COLO829 (cell line): ENCODE results near the gene ATP6V1C2.
"Not testable (repeated sequence)": the region's sequence is repeated elsewhere in the genome, so short reads cannot be mapped to it uniquely, and the experiment has no call there.

Source experiments
- DNase-seq: peaks from one replicate; pipeline ENCODE4 v3.0.0; 2012; ENCODE audit warnings: low spot score

ATP6V1C2 gene

GRCh38 chr2:10813163-10814138 lies 92.0 kb downstream of the ATP6V1C2 start:
- DNase-seq: not testable (repeated sequence)

- no peak for DNase-seq
Observed at GRCh38 chr2:10814142-10814541, 92.7 kb downstream of the ATP6V1C2 start.

GRCh38 chr2:10814571-10815331 lies 93.3 kb downstream of the ATP6V1C2 start:
- DNase-seq: no peak

- DNase-seq: peak; percentile 20
Observed at GRCh38 chr2:10817413-10817812, 96.0 kb downstream of the ATP6V1C2 start.

- not testable (repeated sequence) for DNase-seq
Observed at GRCh38 chr2:10818305-10818704, 96.9 kb downstream of the ATP6V1C2 start.

- no peak for DNase-seq
Observed at GRCh38 chr2:10818984-10819383, 97.6 kb downstream of the ATP6V1C2 start.

- no peak for DNase-seq
Observed at GRCh38 chr2:10819714-10820314, 98.4 kb downstream of the ATP6V1C2 start.

- no peak for DNase-seq
Observed at GRCh38 chr2:10820562-10820961, 99.1 kb downstream of the ATP6V1C2 start.

- DNase-seq: no peak
Observed at GRCh38 chr2:10820978-10821695, 99.7 kb downstream of the ATP6V1C2 start.

GRCh38 chr2:10824191-10824590 lies 102.8 kb downstream of the ATP6V1C2 start:
- no peak for DNase-seq

- DNase-seq: no peak
Observed at GRCh38 chr2:10826026-10826425, 104.6 kb downstream of the ATP6V1C2 start.

GRCh38 chr2:10826625-10827024 lies 105.2 kb downstream of the ATP6V1C2 start:
- no peak for DNase-seq

GRCh38 chr2:10828346-10828745 lies 106.9 kb downstream of the ATP6V1C2 start:
- DNase-seq: no peak

GRCh38 chr2:10829299-10829698 lies 107.9 kb downstream of the ATP6V1C2 start:
- no peak for DNase-seq

- DNase-seq: no peak
Observed at GRCh38 chr2:10830203-10830602, 108.8 kb downstream of the ATP6V1C2 start.

GRCh38 chr2:10830641-10831399 lies 109.4 kb downstream of the ATP6V1C2 start:
- no peak for DNase-seq

GRCh38 chr2:10831400-10831985 lies 110.1 kb downstream of the ATP6V1C2 start:
- no peak for DNase-seq

GRCh38 chr2:10832203-10832936 lies 110.9 kb downstream of the ATP6V1C2 start:
- peak; percentile 75 for DNase-seq

- DNase-seq: no peak
Observed at GRCh38 chr2:10833021-10833420, 111.6 kb downstream of the ATP6V1C2 start.

- DNase-seq: no peak
Observed at GRCh38 chr2:10834068-10834655, 112.7 kb downstream of the ATP6V1C2 start.
